Activated CD4-positive, alpha-beta T cell treated with anti-CD3 and anti-CD28 coated beads, Interleukin-2, Interleukin-6, amounts not matched to agents 100 ng/mL and 50 ng/mL, durations not matched to agents 16 hours and 8 hours (primary cell): Measurements from ENCODE around the gene VBP1.
"Not testable (repeated sequence)": the region's sequence is repeated elsewhere in the genome, so short reads cannot be mapped to it uniquely, and the experiment has no call there.

ENCODE experiments used
- DNase-seq: peaks from one replicate; pipeline ENCODE4 v3.0.0-alpha.2; 2020

VBP1 gene, protein sequence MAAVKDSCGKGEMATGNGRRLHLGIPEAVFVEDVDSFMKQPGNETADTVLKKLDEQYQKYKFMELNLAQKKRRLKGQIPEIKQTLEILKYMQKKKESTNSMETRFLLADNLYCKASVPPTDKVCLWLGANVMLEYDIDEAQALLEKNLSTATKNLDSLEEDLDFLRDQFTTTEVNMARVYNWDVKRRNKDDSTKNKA

DNA sequence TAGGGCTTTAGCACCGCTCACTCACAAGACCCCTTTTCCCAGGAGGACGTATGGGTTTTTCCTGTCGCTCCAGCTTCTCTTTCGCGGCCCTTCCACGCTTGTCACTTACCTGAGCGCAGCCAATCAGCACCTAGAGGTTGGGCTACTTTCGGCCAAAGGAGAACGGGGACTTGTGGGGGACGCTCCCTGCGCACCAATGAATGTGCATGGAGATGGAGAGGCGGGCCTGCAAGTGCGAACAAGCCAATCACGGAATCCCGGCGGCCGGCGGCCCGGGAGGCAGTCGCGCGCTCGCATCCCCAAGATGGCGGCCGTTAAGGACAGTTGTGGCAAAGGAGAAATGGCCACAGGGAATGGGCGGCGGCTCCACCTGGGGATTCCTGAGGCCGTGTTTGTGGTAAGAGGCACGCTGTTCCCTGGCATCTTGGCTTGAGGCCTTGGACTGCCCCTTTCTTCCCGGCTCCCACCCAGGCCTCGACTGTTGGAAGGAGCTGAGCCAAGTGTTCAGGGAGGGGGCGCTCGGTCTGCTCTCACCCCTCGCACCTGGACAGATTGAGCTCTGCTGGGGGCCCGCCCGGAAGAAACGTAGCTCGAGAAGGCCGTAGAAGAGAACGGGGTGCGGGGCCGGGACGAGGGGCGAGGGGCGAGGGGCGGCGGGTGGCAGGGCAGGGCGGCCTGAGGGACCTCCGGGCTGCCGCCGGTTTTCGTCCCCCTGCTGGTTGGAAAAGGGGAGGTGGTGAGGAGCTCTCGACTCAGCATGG lies at the start of gene VBP1:
Gene VBP1, plus strand, starts transcription at position 282 of the 761 bp plus-strand sequence. Its CDS starts 23 bp downstream, at position 305.
- peak; percentile 93 for DNase-seq

DNA sequence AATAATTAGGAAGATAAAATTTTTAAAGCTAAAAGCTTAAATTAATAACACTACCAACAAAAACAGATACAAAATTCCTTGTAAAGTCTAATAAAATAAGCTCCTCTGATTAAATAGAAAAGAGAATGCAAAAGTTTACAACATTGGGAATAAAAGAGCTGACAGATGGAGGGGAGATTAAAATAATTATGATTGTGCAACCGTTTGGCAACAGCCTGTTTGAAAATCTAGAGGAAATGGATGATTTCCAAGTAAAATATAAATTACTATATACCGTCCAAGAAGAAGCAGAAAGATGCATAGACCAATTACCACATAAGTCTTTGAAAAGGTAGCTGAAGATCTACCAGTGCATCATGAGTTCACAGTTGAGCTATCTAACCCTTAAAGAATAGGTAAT lies 46.4 kb upstream of the VBP1 start:
- DNase-seq: no peak

DNA sequence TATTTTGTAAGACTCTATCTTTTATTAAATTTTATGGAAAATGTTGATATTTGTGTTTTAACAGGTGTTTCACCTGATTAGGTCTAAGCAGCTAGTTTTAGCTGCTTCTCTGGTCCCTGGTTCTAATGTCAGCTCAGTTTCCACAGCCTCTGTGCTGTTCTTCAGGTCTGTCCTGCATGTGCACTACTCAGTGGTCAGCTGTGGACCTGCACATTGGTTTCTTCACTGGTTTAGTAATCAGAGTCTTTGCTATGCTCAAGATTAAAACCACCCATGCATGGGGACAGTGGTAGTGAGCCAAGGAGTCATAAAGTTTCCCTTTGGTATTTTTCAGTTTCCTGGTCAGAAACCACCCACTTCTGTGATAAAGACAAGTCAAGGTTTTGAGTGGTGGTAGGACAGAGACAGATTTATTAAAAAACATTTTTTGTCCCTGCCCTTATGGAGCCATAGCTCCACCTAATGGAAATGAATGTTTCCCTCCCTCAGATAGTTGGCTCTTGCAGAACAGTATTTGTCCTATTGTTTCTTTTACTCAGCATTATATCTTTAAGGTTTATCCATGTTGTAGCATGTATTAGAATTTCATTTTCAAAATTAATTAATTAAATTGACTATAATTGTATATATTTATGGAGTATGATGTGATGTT lies 36.8 kb upstream of the VBP1 start:
- DNase-seq: no peak

DNA sequence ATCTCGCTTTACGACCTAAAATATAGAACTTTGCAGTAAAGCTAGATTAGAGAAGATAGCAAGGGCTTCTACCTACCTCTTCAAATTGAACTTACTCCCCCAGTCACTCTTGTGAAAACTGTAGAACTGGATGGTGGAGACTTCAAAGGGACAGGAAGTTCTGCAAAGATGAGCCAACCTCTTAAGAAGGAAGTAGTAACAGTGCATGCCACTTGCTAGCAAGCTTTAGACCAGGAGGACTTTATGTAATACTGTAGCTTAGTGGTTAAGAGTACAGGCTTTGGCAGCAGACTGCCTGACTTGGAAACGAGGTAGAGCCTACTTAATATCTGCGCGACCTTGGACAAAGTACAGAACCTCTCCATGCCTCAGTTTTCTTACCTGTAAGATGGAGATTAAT lies 27.5 kb upstream of the VBP1 start:
- DNase-seq: peak; percentile 14

DNA sequence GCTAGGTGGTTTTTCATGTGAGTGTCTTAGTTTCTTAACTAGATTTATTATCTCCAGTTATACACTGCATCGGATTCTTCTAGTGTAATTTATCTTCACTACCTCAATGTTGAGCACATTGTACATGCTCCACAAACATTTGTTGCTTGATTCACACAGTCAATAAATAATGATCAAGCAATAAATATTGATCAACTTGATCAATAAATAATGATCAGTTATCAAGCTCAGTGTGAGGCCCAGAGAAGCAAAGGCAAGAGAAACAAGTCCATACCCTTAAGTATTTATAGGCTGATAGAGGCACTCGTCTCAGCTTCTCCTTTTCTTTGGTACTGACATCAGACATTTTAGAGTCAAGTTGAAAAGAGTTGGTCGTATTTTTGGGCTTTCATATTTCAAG lies 5.1 kb upstream of the VBP1 start:
- DNase-seq: no peak

DNA sequence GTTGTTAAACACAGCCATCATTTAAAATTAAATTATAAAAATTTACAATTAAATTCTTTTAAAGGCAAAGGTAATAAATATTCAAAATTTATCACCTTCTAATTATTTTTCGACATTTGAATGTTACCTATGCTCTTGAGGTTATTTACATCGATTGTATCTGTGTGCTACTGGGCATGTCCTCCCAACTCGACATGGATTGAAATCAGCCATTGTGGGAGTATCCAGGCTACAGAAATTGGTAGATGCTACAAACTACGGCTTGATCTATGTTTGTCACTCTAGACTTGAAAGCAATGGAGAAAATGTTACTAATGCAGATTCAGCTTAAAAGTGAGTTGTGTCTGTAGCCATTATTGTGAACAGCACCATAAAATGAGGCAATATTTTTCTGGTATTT lies 2.5 kb upstream of the VBP1 start:
- no peak for DNase-seq

DNA sequence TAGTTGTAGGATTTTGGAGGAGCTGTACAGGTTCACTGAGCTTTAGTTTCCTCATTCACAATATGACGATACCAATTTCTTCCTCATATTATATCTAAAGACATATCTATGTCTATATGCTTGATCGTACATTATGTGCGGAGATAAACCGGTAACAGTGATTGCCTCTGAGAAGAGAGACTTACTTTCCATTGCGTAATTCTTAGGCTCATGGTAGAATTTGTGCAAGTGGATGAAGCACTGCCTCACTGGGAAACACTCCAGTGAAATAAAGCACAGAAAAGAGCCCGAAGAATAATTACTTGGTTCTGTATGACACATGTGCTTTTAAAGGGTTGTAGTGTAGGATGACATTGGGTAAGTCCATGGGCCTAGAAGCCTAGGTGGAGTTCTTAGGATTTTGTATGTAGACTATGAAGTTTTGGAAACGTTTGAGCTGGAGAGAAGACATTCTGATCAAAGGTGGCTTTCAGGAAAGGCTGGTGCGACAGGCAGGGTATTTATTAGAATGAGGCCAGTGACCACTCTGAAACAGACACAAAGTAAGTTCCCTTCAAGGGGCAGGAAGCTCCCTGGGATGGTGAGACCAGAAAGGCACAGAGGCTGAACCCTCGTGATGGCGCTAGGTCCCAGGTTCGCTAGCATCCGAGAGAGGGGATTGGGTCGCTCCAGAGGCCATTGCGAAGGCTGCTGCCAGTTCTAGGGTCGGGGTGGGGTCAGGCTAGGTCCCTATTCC lies 649 bp upstream of the VBP1 start:
- DNase-seq: no peak

DNA sequence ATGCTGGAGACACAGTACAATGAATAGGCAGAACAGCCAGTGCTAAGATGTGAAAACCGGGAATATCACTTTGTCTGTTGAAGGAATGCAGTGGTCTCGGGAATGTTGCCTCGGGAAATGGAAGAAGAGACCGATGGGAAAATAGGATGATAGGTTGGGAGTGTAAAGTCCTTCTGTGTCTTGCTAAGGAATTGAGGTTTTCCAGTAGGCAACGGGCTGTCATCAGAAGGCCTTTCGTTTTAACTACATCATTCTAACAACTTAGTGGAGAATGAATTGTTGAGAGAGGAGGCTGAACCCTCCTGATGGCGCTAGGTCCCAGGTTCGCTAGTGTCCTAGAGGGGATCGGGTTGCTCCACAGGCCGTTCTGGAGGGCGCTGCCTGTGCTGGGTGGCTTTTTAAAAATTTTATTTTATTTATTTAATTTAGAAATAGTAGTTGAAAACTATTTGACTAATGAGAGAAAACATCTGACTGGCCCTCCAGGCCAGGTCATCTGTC lies 730 bp downstream of the VBP1 start:
- peak; percentile 9 for DNase-seq

DNA sequence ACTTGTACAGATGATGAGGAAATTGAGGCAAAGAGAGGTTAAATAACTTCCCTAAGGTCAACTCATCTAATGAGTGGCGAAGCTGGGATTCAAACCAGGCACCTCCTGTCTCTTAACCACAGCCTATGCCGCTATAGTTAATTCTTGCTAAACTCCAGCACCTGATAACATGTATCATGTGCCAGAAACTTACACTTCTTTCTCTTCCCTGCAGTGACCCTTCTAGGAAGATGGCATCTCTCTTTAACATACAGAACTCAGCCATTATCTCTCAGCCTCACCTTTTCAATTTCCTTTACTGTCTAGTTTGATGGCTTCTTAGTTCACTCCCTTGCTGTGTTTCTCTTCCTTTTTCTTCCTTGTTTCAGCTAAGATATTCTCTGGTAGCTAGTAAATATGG lies 2.5 kb downstream of the VBP1 start:
- DNase-seq: no peak

DNA sequence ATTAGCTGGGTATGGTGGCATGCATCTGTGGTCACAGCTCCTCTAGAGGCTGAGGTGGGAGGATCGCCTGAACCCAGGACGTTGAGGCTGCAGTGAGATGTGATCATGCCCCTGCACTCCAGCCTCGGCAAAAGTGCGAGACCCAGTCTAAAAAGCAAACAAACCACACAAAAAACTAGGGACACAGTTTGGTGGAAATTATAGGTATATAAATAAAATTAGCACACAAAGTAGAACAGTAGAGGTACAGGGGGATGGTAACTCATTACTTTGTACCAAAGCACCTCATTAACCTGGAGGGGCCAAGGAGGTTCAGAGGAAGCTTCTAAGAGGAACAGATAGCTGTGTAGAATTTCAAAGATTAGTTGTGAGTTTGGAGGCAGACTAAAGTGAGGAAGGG lies 5.1 kb downstream of the VBP1 start:
- no peak for DNase-seq

DNA sequence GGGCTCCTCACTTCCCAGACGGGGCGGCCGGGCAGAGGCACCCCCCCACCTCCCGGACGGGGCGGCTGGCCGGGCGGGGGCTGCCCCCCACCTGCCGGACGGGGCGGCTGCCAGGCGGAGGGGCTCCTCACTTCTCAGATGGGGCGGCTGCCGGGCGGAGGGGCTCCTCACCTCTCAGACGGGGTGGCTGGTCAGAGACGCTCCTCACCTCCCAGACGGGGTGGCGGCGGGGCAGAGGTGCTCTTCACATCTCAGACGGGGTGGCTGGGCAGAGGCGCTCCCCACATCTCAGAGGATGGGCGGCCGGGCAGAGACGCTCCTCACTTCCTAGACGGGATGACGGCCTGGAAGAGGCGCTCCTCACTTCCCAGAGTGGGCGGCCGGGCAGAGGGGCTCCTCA lies 7.5 kb downstream of the VBP1 start:
- DNase-seq: not testable (repeated sequence)

DNA sequence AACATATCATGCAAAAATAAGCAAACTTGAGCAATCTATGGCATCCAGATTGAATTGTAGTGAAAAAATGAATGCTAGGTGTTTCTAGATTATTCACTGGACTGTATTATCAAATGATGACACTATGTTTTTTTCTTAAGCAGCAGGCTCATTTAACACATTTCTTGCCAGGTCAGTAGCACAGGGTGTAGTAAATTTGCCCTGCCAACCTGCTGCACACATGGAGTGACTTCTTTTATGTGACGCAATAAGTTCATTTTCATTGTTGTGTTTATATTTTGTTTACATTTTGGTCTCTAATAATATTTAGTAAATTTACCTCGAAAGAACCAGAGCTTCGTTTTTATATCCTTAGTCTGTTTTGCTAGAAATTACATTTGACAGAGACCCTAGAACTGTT lies 9.5 kb downstream of the VBP1 start:
- no peak for DNase-seq

DNA sequence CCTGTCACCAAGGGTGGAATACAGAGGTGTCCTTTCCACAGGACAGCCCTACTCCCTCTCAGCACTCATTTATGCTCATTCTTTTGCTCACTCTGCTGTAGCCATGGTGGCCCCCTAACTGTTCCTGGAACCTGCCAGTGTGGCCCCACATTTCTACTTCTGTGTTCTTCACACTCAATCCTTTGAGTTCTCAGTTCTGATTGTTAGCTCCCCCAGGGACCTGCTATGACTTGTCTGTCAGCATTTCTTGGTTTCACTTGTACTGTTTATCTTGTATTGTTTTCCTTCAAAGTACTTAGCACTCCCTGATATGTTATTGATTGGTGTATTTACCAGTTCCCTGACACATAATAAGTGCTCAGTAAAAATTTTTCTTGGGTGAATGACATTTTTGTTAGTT lies 14.9 kb downstream of the VBP1 start:
- DNase-seq: peak; percentile 5

DNA sequence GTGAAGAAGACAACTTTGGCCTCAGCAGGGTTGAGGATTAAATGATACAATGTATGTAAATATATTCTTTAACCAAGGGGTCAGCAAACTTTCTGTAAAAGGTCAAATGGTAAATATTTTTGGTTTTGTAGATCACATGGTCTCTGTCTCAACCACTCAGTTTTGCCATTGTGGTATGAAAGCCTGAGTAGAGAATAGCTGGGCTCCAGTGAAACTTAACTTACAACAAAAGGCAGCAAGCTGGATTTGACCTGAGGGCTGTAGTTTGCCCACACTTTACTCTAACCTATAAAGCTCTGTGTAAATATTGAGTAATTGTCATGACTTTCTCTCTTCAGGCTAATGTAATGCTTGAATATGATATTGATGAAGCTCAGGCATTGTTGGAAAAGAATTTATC lies 19.6 kb downstream of the VBP1 start:
- no peak for DNase-seq

DNA sequence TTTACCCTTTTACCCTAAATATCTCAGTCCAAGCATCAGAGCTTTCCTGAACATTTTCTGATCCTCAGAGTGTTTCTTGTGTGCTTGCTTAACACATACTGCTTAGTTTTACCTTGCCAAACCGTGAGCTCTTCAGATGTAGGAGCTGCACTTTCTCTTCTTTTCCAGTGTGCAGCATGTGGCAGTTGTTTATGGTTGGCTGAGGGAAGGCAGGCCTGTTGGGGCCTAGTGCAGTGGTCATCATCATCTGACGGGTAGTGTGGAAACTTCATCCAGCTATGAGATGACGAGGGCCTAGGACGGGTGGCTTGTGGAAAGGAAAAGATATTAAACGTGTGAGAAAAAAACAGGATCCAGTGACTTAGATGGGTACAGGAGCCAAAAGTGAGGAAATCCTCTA lies 21.5 kb downstream of the VBP1 start:
- DNase-seq: no peak

DNA sequence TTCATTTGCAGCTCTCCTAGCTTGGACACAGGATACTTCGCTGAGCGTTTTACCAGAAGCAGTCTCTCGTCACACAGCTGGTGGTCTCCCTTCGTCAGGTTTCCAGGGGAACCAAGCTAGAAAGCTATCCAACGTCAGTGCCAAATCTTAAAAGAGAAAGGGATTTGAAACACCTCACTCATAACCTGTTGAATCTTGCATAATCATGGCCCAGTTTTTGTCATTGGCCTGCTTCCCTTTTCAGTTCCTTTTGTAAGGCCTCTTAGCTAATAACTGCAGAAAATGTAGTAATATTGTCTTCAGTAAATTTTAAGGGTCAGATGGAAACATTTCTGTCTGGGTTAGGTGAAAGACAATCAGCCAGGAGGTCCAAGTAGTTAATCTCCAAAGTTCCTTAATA lies 26.0 kb downstream of the VBP1 start:
- DNase-seq: no peak

DNA sequence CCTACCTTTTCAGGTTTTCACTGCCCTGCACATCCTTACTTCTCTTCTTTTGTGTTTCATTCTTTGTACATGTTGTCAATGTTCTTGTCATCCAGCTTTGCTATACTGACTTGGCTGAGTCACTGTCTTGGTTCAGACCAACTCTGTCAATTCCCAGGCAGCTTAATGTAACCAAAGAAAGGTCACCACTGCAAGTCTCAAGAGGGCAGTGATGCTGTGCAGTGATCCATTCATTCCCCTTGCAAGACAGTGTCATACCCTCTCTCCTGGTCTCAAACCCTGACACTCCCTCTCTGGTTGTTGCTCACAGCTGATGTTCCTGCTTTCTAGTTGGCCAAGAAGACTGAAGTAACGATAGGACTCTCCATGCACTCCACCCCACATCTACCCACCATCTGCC lies 30.5 kb downstream of the VBP1 start:
- no peak for DNase-seq

DNA sequence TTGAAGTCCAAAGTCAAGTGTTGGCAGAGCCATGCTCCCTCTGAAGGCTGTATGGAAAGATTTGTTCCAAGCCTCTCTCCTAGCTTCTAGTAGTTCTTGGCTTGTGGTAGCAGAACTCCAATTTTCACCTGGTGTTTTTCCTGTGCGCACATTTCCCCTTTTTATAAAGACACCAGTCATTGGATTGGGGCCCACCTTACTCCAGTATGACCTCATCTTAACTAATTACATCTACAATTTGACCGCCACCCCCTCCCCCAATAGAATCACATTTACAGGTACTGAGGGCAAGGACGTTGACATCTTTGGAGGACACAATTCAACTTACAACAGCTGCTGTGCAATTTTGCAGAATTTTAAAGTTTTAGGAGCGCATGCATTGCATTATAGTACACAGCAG lies 31.2 kb downstream of the VBP1 start:
- DNase-seq: no peak

DNA sequence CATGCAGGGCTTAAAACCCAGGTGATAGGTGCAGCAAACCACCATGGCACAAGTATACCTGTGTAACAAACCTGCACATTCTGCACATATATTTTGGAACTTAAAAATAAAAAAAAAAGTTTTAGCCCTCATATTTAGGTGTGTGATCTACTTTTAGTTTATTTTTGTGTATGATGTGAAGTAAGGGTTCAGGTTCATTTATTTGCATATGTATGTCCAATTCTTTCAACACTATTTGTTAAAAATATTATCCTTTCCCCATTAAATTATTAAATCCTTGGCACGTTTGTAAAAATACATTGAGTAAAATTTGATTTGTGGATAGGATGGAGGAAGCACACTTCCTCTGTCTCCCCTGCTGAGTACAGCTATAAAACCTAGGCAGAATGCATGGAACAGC lies 35.1 kb downstream of the VBP1 start:
- DNase-seq: no peak

DNA sequence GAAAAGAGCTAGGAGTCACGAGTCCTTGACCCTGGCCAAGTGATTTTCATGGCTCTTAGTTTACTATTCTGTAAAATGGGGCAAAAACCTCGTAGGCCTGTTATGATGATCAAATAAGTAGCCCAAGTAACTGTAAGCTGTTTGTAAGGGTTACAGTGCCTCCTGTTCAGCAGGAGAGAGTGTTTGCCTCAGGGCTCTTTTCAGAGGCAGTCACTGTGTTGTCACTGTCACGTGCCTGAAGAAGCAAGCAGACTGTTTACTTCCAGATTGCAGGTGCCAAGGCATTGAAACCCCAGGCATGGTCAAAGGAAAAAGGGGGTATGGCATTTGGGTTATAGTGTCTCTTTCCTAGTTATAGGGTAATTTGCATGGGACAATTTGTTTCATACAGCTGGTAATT lies 43.5 kb downstream of the VBP1 start:
- no peak for DNase-seq

DNA sequence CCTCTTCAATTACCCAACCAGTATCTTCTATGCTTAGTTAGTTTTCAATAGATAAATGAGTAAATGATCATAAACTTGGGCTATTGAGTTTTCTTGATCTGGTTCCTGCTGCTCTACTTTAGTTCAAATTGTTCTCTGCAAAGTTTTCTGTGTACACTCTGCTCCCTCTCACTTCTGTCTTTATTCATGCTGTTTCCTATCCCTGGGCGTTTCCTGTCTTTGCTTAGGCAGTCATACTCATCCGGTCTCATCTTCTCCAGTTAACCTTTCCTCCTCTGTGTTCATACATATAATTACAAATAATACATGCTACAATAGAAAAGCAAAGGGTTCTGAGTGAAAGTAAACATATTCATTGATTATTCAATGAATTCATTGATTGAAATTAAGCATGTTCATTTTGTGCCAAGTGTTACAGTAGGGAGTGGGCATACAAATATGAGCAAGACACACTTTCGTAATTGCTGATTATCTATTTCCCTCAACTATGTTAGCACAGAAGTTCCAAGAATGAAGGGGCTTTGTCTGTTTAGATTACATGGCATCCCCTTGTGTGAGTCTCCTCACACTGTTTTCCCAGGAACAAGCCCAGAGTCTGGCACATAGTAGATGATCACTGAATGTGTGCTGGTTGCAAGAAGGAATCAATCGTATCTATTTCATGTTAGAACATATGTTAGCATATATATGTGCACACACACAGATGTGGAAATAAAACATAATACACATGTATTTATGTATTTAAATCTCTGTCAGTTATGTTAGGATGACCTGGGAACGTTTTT lies 46.9 kb downstream of the VBP1 start:
- peak; percentile 31 for DNase-seq

DNA sequence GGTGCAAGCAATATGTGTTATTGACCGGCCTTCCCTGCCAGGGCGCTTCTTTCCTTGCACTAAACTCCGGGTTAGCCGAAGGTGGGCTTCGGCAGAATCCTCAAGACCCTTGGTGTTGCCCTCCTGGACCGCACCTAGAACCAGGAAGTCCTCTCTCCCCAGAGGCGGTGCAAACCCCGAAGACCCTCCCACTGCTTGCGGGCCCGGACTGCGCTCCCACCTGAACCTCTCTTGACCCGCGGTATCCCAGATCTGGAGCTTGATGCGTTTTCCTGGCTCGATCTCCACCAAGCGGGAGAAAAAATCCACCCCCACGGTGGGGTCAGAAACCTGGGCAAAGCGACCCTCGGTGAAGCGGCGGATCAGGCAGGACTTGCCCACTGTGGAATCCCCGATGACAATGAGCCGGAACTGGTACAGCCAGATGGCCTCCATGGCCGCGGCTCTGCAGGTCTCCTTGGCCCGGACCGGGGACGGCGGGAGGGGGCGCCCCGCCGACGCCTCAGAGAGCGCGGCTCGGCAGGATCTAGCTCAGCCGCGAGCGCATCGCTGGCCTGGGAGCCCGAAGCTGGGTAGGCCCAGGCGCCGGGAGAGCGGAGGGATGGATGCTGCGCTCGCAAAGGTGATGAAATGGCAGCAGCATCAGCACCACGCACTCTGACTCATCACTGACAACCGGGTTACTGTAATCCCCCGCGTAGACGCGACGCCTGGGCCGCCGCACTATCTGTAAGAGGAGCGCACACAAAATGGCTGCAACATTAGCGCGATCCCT lies 47.8 kb downstream of the VBP1 start, which contains the start of gene RAB39B:
Gene RAB39B, minus strand, starts transcription at position 638 of the 775 bp plus-strand sequence. Its CDS starts 203 bp downstream, at position 435.
- DNase-seq: peak; percentile 79
